HCT116 (cell line): ENCODE results near the gene HSPB7. TPM values are rescaled to one million over a fixed set of nuclear protein-coding genes. Genes with fewer than 3 reads are reported as not detected.
A peak's percentile ranks its signal among the peaks of the same experiment; 100 is the strongest.
"Not testable (repeated sequence)": the region's sequence is repeated elsewhere in the genome, so short reads cannot be mapped to it uniquely, and the experiment has no call there.

Source experiments
- ATAC-seq: fragments of 200-7000 bp; cut with Tn5 transposase; 2 replicates; pipeline ENCODE4 v1.9.1; 2020; ENCODE audit warnings: mild to moderate bottlenecking, moderate library complexity
- BruUV-seq: library from RNA; stranded (reverse); fragments of 400-500 nt; replicated peaks from 2 replicates; lab custom pipeline; 2021; lab: Mats Ljungman, UMichigan
- CTCF ChIA-PET: fragments of 300-600 bp; sonication (Branson Sonifier 250); formaldehyde crosslinking; loops from one replicate; lab custom pipeline; 2021; ENCODE audit warnings: antibody characterized with exemption; lab: Charles Lee
- POLR2A ChIA-PET: fragments of 300-600, 350-600 bp; sonication (Branson Sonifier 250); formaldehyde crosslinking; loops from one replicate; lab custom pipeline; 2021; ENCODE audit warnings: antibody characterized with exemption; lab: Charles Lee
- RAD21 ChIA-PET, 2 experiments: fragments of 300-600 bp; sonication (Branson Sonifier 250); formaldehyde crosslinking; loops; one replicate each; lab custom pipeline; 2023; ENCODE audit warnings: low total read pairs in 2 of 2; ENCODE audit not compliant: uncharacterized antibody in 2 of 2, unreplicated experiment in 2 of 2, low non-redundant PET in 1 of 2; lab: Charles Lee
- DNase-seq: peaks from one replicate; pipeline ENCODE4 v3.0.0-alpha.2; 2010; ENCODE audit warnings: low read depth, low spot score
- H2AFZ ChIP-seq: fragments of 200-600 bp; shearing (Covaris generic), sonication (generic); 2 replicates; pipeline ENCODE4 v1.6.1; 2017; ENCODE audit warnings: low read depth, mixed run types, mixed read lengths, antibody characterized with exemption, low read length; ENCODE audit not compliant: poor library complexity, severe bottlenecking
- H3K27ac ChIP-seq: 2 replicates; pipeline ENCODE4 v1.5.1; 2012; ENCODE audit warnings: low read depth, low read length
- H3K27me3 ChIP-seq: fragments of 200-600 bp; sonication (generic); 2 replicates; pipeline ENCODE4 v1.6.1; 2016; ENCODE audit warnings: mixed run types, low read length, mixed read lengths; ENCODE audit not compliant: insufficient read depth
- H3K36me3 ChIP-seq, 2 experiments: fragments of 200-500 bp in 1 of 2; fragments of 200-600 bp in 1 of 2; sonication (Bioruptor generic) in 1 of 2; sonication (generic) in 1 of 2; 2 replicates each; pipeline versions ENCODE4 v1.5.1 to v1.6.1; 2014 to 2016; ENCODE audit warnings: low read length in 2 of 2, inconsistent platforms in 1 of 2, mixed read lengths in 1 of 2, mixed run types in 1 of 2; ENCODE audit not compliant: insufficient read depth in 2 of 2, control insufficient read depth in 1 of 2
- H3K4me1 ChIP-seq, 2 experiments: fragments of 200-600 bp in 1 of 2; sonication (generic) in 1 of 2; 2 replicates each; pipeline versions ENCODE4 v1.5.1 to v1.6.1; 2012 to 2017; ENCODE audit warnings: low read length in 2 of 2, inconsistent platforms in 1 of 2, mild to moderate bottlenecking in 1 of 2, mixed read lengths in 1 of 2, mixed run types in 1 of 2, moderate library complexity in 1 of 2; ENCODE audit not compliant: insufficient read depth in 2 of 2, control insufficient read depth in 1 of 2
- H3K4me2 ChIP-seq: fragments of 200-600 bp; sonication (generic); 2 replicates; pipeline ENCODE4 v1.6.1; 2017; ENCODE audit warnings: mixed run types, low read length, mixed read lengths
- H3K4me3 ChIP-seq, 2 experiments: fragments of 200-600 bp in 1 of 2; sonication (generic) in 1 of 2; replicated peaks in 1 of 2; 2 replicates each; pipeline ENCODE4 v1.5.1; 2011 to 2016; ENCODE audit warnings: low read length in 2 of 2, control low read depth in 1 of 2, low read depth in 1 of 2, mild to moderate bottlenecking in 1 of 2, mixed read lengths in 1 of 2, mixed run types in 1 of 2
- H3K79me2 ChIP-seq: fragments of 200-600 bp; sonication (generic); 2 replicates; pipeline ENCODE4 v1.6.1; 2017; ENCODE audit warnings: mild to moderate bottlenecking, mixed run types, low read length, moderate library complexity, mixed read lengths; ENCODE audit not compliant: insufficient read depth
- H3K9ac ChIP-seq: fragments of 200-600 bp; sonication (generic); 2 replicates; pipeline ENCODE4 v1.6.1; 2016; ENCODE audit warnings: low read length, mixed read lengths
- H3K9me2 ChIP-seq: fragments of 200-600 bp; sonication (generic), shearing (Covaris generic); 2 replicates; pipeline ENCODE4 v1.6.1; 2017; ENCODE audit warnings: mixed run types, mild to moderate bottlenecking, moderate library complexity; ENCODE audit not compliant: insufficient read depth
- H3K9me3 ChIP-seq, 2 experiments: fragments of 200-500 bp in 1 of 2; fragments of 200-600 bp in 1 of 2; sonication (Bioruptor generic) in 1 of 2; sonication (generic) in 1 of 2; 2 replicates each; pipeline ENCODE4 v1.6.1; 2014 to 2017; ENCODE audit warnings: low read length in 2 of 2, mixed read lengths in 2 of 2, inconsistent platforms in 1 of 2, low read depth in 1 of 2, mild to moderate bottlenecking in 1 of 2, mixed run types in 1 of 2, moderate library complexity in 1 of 2; ENCODE audit not compliant: control insufficient read depth in 1 of 2, insufficient read depth in 1 of 2
- H4K20me1 ChIP-seq: fragments of 200-600 bp; sonication (generic), shearing (Covaris generic); 2 replicates; pipeline ENCODE4 v1.6.1; 2017; ENCODE audit warnings: mixed run types, mild to moderate bottlenecking, moderate library complexity; ENCODE audit not compliant: insufficient read depth
- CEBPB ChIP-seq: IDR thresholded peaks from 2 replicates; pipeline ENCODE4 v1.6.1; 2012; ENCODE audit warnings: low read depth
- CTCF ChIP-seq, 3 experiments: fragments of 200-600 bp in 1 of 3; sonication (generic) in 1 of 3; IDR thresholded peaks in 2 of 3; conservative IDR thresholded peaks in 1 of 3; 2 replicates each; pipeline ENCODE4 v1.5.1; 2012 to 2017; ENCODE audit warnings: low read depth in 2 of 3, low read length in 2 of 3, antibody characterized with exemption in 1 of 3, borderline replicate concordance in 1 of 3, control low read depth in 1 of 3, mild to moderate bottlenecking in 1 of 3, mixed read lengths in 1 of 3, mixed run types in 1 of 3, moderate library complexity in 1 of 3; ENCODE audit not compliant: insufficient read depth in 1 of 3
- EGR1 ChIP-seq: IDR thresholded peaks from 2 replicates; pipeline ENCODE4 v1.6.1; 2012; ENCODE audit warnings: low read depth
- ELF1 ChIP-seq: IDR thresholded peaks from 2 replicates; pipeline ENCODE4 v1.6.1; 2012; ENCODE audit warnings: low read depth, borderline replicate concordance
- EZH2 ChIP-seq: fragments of 200-600 bp; sonication (generic); IDR thresholded peaks from 2 replicates; pipeline ENCODE4 v1.6.1; 2017; ENCODE audit warnings: antibody characterized with exemption, mixed run types
- EZH2phosphoT487 ChIP-seq: fragments of 200-600 bp; IDR thresholded peaks from 2 replicates; pipeline ENCODE4 v1.6.1; 2018; ENCODE audit warnings: antibody characterized with exemption, borderline replicate concordance
- POLR2A ChIP-seq: IDR thresholded peaks from 2 replicates; pipeline ENCODE4 v1.7.0; 2011; ENCODE audit warnings: borderline replicate concordance; ENCODE audit not compliant: insufficient read depth, insufficient read length; ENCODE audit errors: extremely low read depth
- RAD21 ChIP-seq: IDR thresholded peaks from 2 replicates; pipeline ENCODE4 v1.6.1; 2012; ENCODE audit warnings: low read depth, mild to moderate bottlenecking
- SIN3A ChIP-seq: IDR thresholded peaks from 2 replicates; pipeline ENCODE4 v1.6.1; 2012; ENCODE audit warnings: low read depth
- SRF ChIP-seq: IDR thresholded peaks from 2 replicates; pipeline ENCODE4 v1.6.1; 2012; ENCODE audit warnings: low read depth
- YY1 ChIP-seq: IDR thresholded peaks from 2 replicates; pipeline ENCODE4 v1.6.1; 2011; ENCODE audit warnings: low read length, low read depth, moderate library complexity, mild to moderate bottlenecking; ENCODE audit not compliant: insufficient replicate concordance; ENCODE audit errors: extremely low read depth
- ZNF274 ChIP-seq: fragments of 200-500 bp; sonication (Bioruptor generic); IDR thresholded peaks from 2 replicates; pipeline ENCODE4 v1.6.1; 2014; ENCODE audit warnings: mild to moderate bottlenecking, low read depth, low read length, inconsistent platforms
- intact Hi-C: fragments of 100-400 bp; cut with micrococcal nuclease; formaldehyde crosslinking; loops from 2 replicates; pipeline ENCODE4 v1.10.0; 2022
- total RNA-seq: library from RNA; stranded (reverse); gene quantifications from one replicate; pipeline ENCODE4 v1.2.1, GENCODE V29; 2021; ENCODE audit not compliant: unreplicated experiment

HSPB7 gene
- total RNA-seq, 1 experiment from 2014 or later: 0.27 TPM

GRCh38 chr1:16041200-16041599 lies 23.4 kb upstream of the HSPB7 start (continued):
- TF ChIP-seq POLR2A: no peak
- TF ChIP-seq RAD21: no peak
- no peak for TF ChIP-seq ELF1
- TF ChIP-seq YY1: no peak

DNA sequence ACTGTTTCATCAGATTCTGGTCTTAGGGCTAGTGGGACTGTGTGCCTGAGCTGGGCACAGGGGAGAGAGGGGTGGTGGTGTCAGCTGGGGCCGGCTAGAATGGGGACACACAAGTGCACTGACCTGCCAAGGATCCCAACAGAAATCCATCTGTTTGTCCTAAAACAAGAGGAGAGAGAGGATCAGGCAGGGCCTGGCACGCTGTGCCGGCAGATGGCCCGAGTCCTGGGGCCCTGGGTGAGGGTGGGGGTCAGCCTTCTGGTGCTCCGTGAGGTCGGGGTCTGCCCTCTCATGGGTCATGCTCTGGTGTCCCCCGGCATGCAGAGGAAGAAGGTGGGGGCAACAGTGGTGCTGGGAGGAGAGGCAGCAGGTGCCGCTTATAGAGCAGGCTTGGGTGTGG lies 22.0 kb upstream of the HSPB7 start:
- H3K36me3 ChIP-seq, RAD21 ChIA-PET, H3K9me2 ChIP-seq, H3K9me3 ChIP-seq, intact Hi-C loops, H4K20me1 ChIP-seq, BruUV-seq, H3K27ac ChIP-seq, H3K4me2 ChIP-seq, H2AFZ ChIP-seq, ATAC-seq, DNase-seq, H3K9ac ChIP-seq, H3K4me3 ChIP-seq, H3K27me3 ChIP-seq, H3K79me2 ChIP-seq, CTCF ChIA-PET, POLR2A ChIA-PET: not testable (repeated sequence)
- peaks cover 2 to 10% of the 10 kb centered on the region in 2 experiments; a peak in 3 of 4 replicates for H3K4me1 ChIP-seq

GRCh38 chr1:16038620-16038912 lies 20.7 kb upstream of the HSPB7 start:
- ChIA-PET POLR2A (no interaction called here), CTCF (no interaction called here), RAD21 (no interaction called here)
- no peak for DNase-seq
- no peak overlapping the region for H2AFZ ChIP-seq
- H3K9me2 ChIP-seq: no peaks in the 10 kb centered on the region
- H4K20me1 ChIP-seq: no peaks in the 10 kb centered on the region
- ATAC-seq: peak; percentile 72
- no peaks in the 10 kb centered on the region for H3K36me3 ChIP-seq
- H3K4me2 ChIP-seq: peak overlapping the region; percentile 12
- no peaks in the 10 kb centered on the region for H3K9me3 ChIP-seq
- no peak overlapping the region for H3K4me3 ChIP-seq
- TF ChIP-seq CTCF (IDR thresholded peaks at IDR 0.05 in 2 of 3, conservative IDR thresholded peaks at IDR 0.05 in 1 of 3; ENCODE audit: borderline replicate concordance in 1 of 3, insufficient read depth in 1 of 3, low read depth in 2 of 3, low read length in 2 of 3): no peak
- TF ChIP-seq EGR1: no peak
- no peak for TF ChIP-seq ZNF274
- TF ChIP-seq EZH2: no peak
- TF ChIP-seq SRF: no peak
- TF ChIP-seq SIN3A: no peak
- no peak for TF ChIP-seq POLR2A
- no peak for TF ChIP-seq EZH2phosphoT487
- TF ChIP-seq CEBPB: no peak
- TF ChIP-seq, all 23 proteins: peak for 0
- BruUV-seq: no TSS peak
- intact Hi-C loops: no loop called here
- H3K4me1 ChIP-seq: peaks cover 2 to 10% of the 10 kb centered on the region in 2 experiments; a peak in 3 of 4 replicates
- no peak overlapping the region for H3K27ac ChIP-seq
- no peaks in the 10 kb centered on the region for H3K27me3 ChIP-seq
- H3K79me2 ChIP-seq: no peaks in the 10 kb centered on the region
- no peak overlapping the region for H3K9ac ChIP-seq

DNA sequence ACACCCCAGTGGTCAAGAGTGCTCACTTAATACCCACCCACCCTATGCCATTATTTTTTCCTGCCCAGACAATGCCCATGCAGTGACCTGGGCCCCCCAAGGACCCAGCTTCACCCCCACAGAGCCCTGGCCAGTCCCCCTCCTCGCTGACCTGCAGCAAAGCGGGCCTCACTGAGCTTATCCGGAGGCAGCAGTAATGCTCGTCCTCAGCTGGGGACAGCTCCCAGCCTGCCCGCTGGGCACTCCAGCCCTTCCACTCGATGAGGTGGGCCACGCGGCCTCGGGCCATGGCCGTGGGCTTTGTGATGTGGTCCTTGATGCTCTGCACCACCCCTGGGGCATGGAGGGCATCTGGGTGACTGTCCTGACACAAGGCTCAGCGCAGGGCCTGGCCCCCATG lies 18.6 kb upstream of the HSPB7 start:
- H2AFZ ChIP-seq, BruUV-seq, POLR2A ChIA-PET, intact Hi-C loops, H3K4me3 ChIP-seq, H3K4me2 ChIP-seq, H3K27me3 ChIP-seq, H3K9me3 ChIP-seq, H3K27ac ChIP-seq, DNase-seq, H4K20me1 ChIP-seq, RAD21 ChIA-PET, H3K36me3 ChIP-seq, ATAC-seq, CTCF ChIA-PET, H3K9me2 ChIP-seq, H3K9ac ChIP-seq, H3K79me2 ChIP-seq: not testable (repeated sequence)
- peaks cover 4 to 19% of the 10 kb centered on the region in 2 experiments; a peak in 3 of 4 replicates for H3K4me1 ChIP-seq
